Sigmoid colon (tissue), 7 donors: ENCODE data around the gene FRYL. TPM values are rescaled to one million over a fixed set of nuclear protein-coding genes. Genes with fewer than 3 reads are reported as not detected.

ENCODE experiments used
- DNase-seq: peaks from one replicate; pipeline ENCODE4 v3.0.0-alpha.2; 2019
- H3K27ac ChIP-seq, 4 donors: fragments of 200-600 bp; sonication (generic); one replicate each; pipeline ENCODE4 v1.5.1; 2016 to 2019; ENCODE audit warnings: mild to moderate bottlenecking in 1 of 4
- H3K27me3 ChIP-seq, 3 donors: fragments of 200-600 bp; sonication (generic); one replicate each; pipeline ENCODE4 v1.5.1; 2019; ENCODE audit warnings: mild to moderate bottlenecking in 1 of 3
- H3K36me3 ChIP-seq, 4 donors: fragments of 200-600 bp; sonication (generic); one replicate each; pipeline ENCODE4 v1.5.1; 2016 to 2019
- H3K4me1 ChIP-seq, 4 donors: fragments of 200-600 bp; sonication (generic); one replicate each; pipeline ENCODE4 v1.5.1; 2017 to 2019
- H3K4me3 ChIP-seq, 4 donors: fragments of 200-600 bp; sonication (generic); one replicate each; pipeline ENCODE4 v1.5.1; 2017 to 2019; ENCODE audit warnings: mild to moderate bottlenecking in 2 of 4, moderate library complexity in 1 of 4
- H3K9me3 ChIP-seq, 4 donors: fragments of 200-600 bp in 3 of 4; sonication (generic) in 3 of 4; one replicate each; pipeline versions ENCODE4 v1.5.1 to v1.6.1; 2013 to 2019
- CTCF ChIP-seq, 4 experiments: fragments of 450-650 bp in 3 of 4; fragments of 200-600 bp in 1 of 4; IDR thresholded peaks; one replicate each; pipeline ENCODE4 v1.5.1; 2016 to 2019; ENCODE audit warnings: antibody characterized with exemption in 4 of 4, mild to moderate bottlenecking in 3 of 4, moderate library complexity in 2 of 4
- EP300 ChIP-seq, 4 donors: sonication (generic); formaldehyde crosslinking; IDR thresholded peaks; one replicate each; pipeline ENCODE4 v1.6.1; 2017; ENCODE audit warnings: antibody characterized with exemption in 4 of 4
- POLR2A ChIP-seq, 2 donors: fragments of 450-650 bp; IDR thresholded peaks; one replicate each; pipeline ENCODE4 v1.6.1; 2016; ENCODE audit warnings: antibody characterized with exemption in 2 of 2, mild to moderate bottlenecking in 2 of 2, moderate library complexity in 2 of 2
- POLR2AphosphoS5 ChIP-seq, 4 donors: sonication (generic); formaldehyde crosslinking; IDR thresholded peaks; one replicate each; pipeline ENCODE4 v1.6.1; 2017; ENCODE audit warnings: antibody characterized with exemption in 4 of 4
- WGBS, 2 donors: extraction: QIAGEN DNeasy Blood & Tissue Kit; methylation state at CpG; one replicate each; pipeline ENCODE4 v1.1.7; 2013; 5-methylcytosine and 5-hydroxymethylcytosine counted together
- intact Hi-C: fragments of 100-400 bp; cut with DNase I; formaldehyde crosslinking; loops from one replicate; pipeline ENCODE4 v1.15.1; 2023
- polyA plus RNA-seq, 3 donors: library from polyadenylated mRNA; stranded (reverse); fragments of 200-250 nt; gene quantifications; one replicate each; pipeline ENCODE4 v1.2.3, GENCODE V29; 2013
- total RNA-seq, 4 donors: library from RNA; depleted of rRNA; stranded (reverse); fragments of >200 nt; gene quantifications; one replicate each; pipeline ENCODE4 v1.1.0, GENCODE V29; 2016
- donor health status: healthy with polysubstance abuse.
- donor health status: Bipolar disorder and iron deficiency.
- donor health status: healthy.

Gene FRYL
- total and polyA plus RNA-seq, 7 donors, result 41.4 to 72.4 (median 55.0) TPM

DNA sequence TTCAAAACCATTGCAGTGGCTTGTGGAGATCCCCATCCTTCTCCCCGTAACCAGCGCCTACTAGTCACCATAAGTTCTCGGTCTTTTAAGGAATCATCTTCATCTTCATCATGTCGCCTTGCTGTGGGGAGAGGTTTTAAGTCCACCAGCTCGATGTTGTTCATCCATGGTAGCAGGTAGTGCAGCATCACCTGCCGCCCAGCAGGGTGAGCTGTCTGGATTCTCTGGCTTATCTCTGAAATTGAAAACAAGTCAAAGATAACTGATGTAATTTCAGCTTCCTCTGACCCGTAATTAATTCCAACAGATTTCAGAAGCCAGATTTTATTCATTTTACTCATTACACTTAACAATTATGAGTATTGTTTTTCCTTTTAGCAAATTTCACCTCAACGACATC, 222.6 kb downstream of the FRYL start:
- intact Hi-C loops, result no loop called here
- Histone ChIP-seq H3K4me1 (no peaks in the 10 kb centered on the region), H3K27ac (no peak overlapping the region), H3K4me3 (no peak overlapping the region), H3K27me3 (no peaks in the 10 kb centered on the region), H3K9me3 (no peaks in the 10 kb centered on the region), H3K36me3 (peaks cover 7 to 95% (median 26%) of the 10 kb centered on the region in 4 donors)
- TF ChIP-seq POLR2A (IDR thresholded peaks at IDR 0.05) (no peak), POLR2AphosphoS5 (IDR thresholded peaks at IDR 0.05) (no peak), EP300 (IDR thresholded peaks at IDR 0.05) (no peak), CTCF (IDR thresholded peaks at IDR 0.05) (no peak)
- no peak for DNase-seq
- 87 to 93% methylated on average over 8 of the region's 8 CpGs for WGBS, 2 donors

DNA sequence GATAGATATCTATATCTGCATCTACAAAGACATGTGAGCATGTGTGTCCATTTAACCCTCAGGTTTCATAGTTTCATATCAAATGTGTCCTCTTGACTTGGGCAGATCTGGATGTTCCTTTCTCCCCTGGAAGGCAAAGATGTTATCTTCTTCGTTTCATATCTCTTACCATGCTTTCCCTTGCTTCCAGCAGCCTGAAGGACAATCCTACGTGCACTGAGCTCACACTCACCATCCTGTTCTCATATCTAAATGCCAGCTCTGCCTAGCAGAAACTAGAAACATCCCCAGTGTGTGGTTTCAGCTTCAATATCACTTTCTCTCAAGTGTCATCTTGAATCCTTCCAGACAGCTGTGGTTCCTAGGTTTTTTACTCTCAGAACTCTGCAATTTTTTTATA, 223.8 kb downstream of the FRYL start:
- no peak for DNase-seq
- intact Hi-C loops, result no loop called here
- H3K27me3 ChIP-seq, result no peaks in the 10 kb centered on the region
- WGBS, 2 donors, result 89 to 92% methylated on average over 2 of the region's 2 CpGs
- TF ChIP-seq CTCF (IDR thresholded peaks at IDR 0.05), result no peak
- no peak for TF ChIP-seq EP300 (IDR thresholded peaks at IDR 0.05)
- TF ChIP-seq POLR2AphosphoS5 (IDR thresholded peaks at IDR 0.05), result no peak
- TF ChIP-seq POLR2A (IDR thresholded peaks at IDR 0.05), result no peak
- no peak overlapping the region for H3K27ac ChIP-seq
- H3K9me3 ChIP-seq, result no peaks in the 10 kb centered on the region
- no peaks in the 10 kb centered on the region for H3K4me1 ChIP-seq
- peaks cover 7 to 95% (median 27%) of the 10 kb centered on the region in 4 donors for H3K36me3 ChIP-seq
- H3K4me3 ChIP-seq, result no peak overlapping the region

- H3K4me3 ChIP-seq, result no peak overlapping the region
- no peak overlapping the region for H3K27ac ChIP-seq
- intact Hi-C loops, result no loop called here
- no peaks in the 10 kb centered on the region for H3K27me3 ChIP-seq
- no peak for DNase-seq
- peaks cover 16 to 95% (median 31%) of the 10 kb centered on the region in 4 donors for H3K36me3 ChIP-seq
- no peaks in the 10 kb centered on the region for H3K9me3 ChIP-seq
- no peak for TF ChIP-seq CTCF (IDR thresholded peaks at IDR 0.05)
- TF ChIP-seq POLR2A (IDR thresholded peaks at IDR 0.05), result no peak
- no peak for TF ChIP-seq EP300 (IDR thresholded peaks at IDR 0.05)
- no peak for TF ChIP-seq POLR2AphosphoS5 (IDR thresholded peaks at IDR 0.05)
- 75 to 77% methylated on average over 5 of the region's 5 CpGs for WGBS, 2 donors
- H3K4me1 ChIP-seq, result no peaks in the 10 kb centered on the region
Observed at GRCh38 chr4:48554606-48555005, 225.5 kb downstream of the FRYL start.

GRCh38 chr4:48553720-48554119, 226.4 kb downstream of the FRYL start:
- H3K36me3 ChIP-seq, result peaks cover 18 to 98% (median 36%) of the 10 kb centered on the region in 4 donors
- no peaks in the 10 kb centered on the region for H3K4me1 ChIP-seq
- no peak overlapping the region for H3K4me3 ChIP-seq
- no peak overlapping the region for H3K27ac ChIP-seq
- intact Hi-C loops, result no loop called here
- H3K27me3 ChIP-seq, result no peaks in the 10 kb centered on the region
- WGBS, 2 donors, result 98 to 99% methylated on average over 1 of the region's 1 CpG
- DNase-seq, result no peak
- TF ChIP-seq POLR2A (IDR thresholded peaks at IDR 0.05) (no peak), EP300 (IDR thresholded peaks at IDR 0.05) (no peak), CTCF (IDR thresholded peaks at IDR 0.05) (no peak), POLR2AphosphoS5 (IDR thresholded peaks at IDR 0.05) (no peak)
- no peaks in the 10 kb centered on the region for H3K9me3 ChIP-seq

DNA sequence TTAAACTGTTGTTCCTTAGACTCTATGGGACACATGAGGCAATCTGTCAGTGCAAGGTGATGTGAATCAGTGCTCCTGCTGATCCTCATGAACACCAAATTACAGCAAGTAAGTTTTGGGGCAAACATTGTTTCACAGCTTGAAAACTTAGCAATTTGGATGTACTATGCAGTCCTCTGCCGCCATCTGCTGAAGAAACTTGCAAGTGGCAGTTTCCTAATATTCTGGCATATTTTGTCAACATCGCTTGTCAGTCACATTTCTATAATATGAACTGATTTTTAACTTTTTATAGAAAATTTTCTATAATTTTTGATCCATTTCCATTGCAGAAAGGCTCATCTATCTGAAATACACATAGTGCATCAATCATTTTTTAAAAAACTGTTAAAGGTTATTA, 233.7 kb downstream of the FRYL start:
- no peaks in the 10 kb centered on the region for H3K27me3 ChIP-seq
- no peaks in the 10 kb centered on the region for H3K4me1 ChIP-seq
- peaks cover 22 to 99% (median 56%) of the 10 kb centered on the region in 4 donors for H3K36me3 ChIP-seq
- no peaks in the 10 kb centered on the region for H3K9me3 ChIP-seq
- 87 to 92% methylated on average over 2 of the region's 2 CpGs for WGBS, 2 donors
- no peak overlapping the region for H3K27ac ChIP-seq
- TF ChIP-seq CTCF (IDR thresholded peaks at IDR 0.05) (peak in 1 of 4 experiments; percentile 23), POLR2AphosphoS5 (IDR thresholded peaks at IDR 0.05) (no peak)
- DNase-seq, result no peak
- intact Hi-C loops, result loop anchor here (5.0 kb wide), 1 partner anchor 34 kb away; no protein-coding TSS in a partner anchor
- H3K4me3 ChIP-seq, result no peak overlapping the region
